PC-9 (cell line): ENCODE results near the gene UST.

ENCODE experiments used
- EZH2 ChIP-seq: fragments of 200-600 bp; sonication (generic); IDR thresholded peaks from 2 replicates; pipeline ENCODE4 v1.8.0; 2017; ENCODE audit warnings: antibody characterized with exemption, low read depth
- TF ChIP-seq, protein P1 (sequence below): fragments of 200-600 bp; sonication (generic); conservative IDR thresholded peaks from 2 replicates; pipeline ENCODE4 v1.6.1; 2017; ENCODE audit warnings: mixed run types, antibody characterized with exemption, mild to moderate bottlenecking, moderate library complexity

DNA sequence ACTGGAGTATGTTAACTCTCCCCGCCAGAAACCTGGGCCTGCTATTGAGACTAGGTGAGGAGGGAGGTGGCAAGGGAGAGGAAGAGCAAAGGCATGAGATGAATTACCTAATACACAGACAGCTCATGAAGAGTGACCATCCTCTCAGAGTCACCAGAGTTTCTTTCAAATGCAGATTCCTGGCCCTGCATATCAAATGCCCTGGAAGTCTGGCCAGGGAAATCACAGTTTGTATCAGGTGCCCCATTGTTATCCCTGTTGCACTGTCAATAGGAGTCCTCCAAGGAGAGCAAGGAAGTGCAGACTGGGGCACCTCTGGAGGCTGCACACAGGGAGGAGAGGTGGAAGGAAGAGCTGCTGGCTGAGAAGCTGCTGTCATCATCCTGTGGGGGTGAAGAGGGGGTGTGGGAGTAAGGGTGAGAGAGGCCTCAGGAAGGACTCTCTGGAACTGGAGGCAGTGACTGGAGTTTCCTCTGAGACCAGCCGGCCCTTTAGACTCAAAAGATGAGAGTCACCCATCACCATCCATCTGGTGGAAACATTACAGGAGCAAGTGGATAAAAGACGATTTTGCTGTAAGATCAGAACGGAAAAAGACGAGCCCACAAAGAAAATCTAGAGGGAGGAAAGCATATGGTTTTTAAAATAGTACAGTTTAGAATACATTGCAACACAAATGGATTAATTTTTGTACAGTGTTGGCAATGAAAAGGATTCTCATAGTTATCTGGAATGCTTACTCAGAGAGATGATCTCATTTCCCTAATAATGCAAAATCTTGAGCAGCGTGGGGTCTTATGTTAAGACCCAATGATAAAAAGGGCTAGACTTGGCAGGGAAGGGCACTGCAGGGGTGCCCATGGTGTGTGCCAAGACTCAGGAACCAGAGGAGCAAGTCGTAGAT is 268.1 kb downstream of the UST start:
- TF ChIP-seq, protein P1, sequence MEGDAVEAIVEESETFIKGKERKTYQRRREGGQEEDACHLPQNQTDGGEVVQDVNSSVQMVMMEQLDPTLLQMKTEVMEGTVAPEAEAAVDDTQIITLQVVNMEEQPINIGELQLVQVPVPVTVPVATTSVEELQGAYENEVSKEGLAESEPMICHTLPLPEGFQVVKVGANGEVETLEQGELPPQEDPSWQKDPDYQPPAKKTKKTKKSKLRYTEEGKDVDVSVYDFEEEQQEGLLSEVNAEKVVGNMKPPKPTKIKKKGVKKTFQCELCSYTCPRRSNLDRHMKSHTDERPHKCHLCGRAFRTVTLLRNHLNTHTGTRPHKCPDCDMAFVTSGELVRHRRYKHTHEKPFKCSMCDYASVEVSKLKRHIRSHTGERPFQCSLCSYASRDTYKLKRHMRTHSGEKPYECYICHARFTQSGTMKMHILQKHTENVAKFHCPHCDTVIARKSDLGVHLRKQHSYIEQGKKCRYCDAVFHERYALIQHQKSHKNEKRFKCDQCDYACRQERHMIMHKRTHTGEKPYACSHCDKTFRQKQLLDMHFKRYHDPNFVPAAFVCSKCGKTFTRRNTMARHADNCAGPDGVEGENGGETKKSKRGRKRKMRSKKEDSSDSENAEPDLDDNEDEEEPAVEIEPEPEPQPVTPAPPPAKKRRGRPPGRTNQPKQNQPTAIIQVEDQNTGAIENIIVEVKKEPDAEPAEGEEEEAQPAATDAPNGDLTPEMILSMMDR = no peak
- no peak for TF ChIP-seq EZH2
